ENCODE results near the gene KRTAP10-7.

KRTAP10-7 gene

GRCh38 chr21:44623575-44623974, 23.2 kb downstream of the KRTAP10-7 start:
- Histone ChIP-seq H3K4me3 (ENCODE audit: insufficient read depth, low read length, poor library complexity, severe bottlenecking) (no peak overlapping the region), H3K79me2 (ENCODE audit: insufficient read depth, low read length) (no peaks in the 10 kb centered on the region), H3K36me3 (ENCODE audit: low read length) (no peaks in the 10 kb centered on the region), H4K20me1 (ENCODE audit: low read depth, low read length) (no peaks in the 10 kb centered on the region), H3F3A (ENCODE audit: insufficient read depth) (no peaks in the 10 kb centered on the region), H3K9me3 (ENCODE audit: insufficient read depth, low read length) (peaks cover 14% of the 10 kb centered on the region; the same call in 1 of the 2 replicates), H3K4me2 (ENCODE audit: low read depth, low read length, poor library complexity, severe bottlenecking) (no peak overlapping the region), H3K9me2 (replicated peaks; ENCODE audit: insufficient read depth, low read length) (no peaks in the 10 kb centered on the region), H3K27me3 (ENCODE audit: low read length) (no peaks in the 10 kb centered on the region), H2AFZ (ENCODE audit: low read depth, low read length, severe bottlenecking) (no peak overlapping the region), H3K9ac (ENCODE audit: low read length) (no peak overlapping the region), H3K27ac (ENCODE audit: low read depth, low read length) (no peak overlapping the region)
- TF ChIP-seq, protein P1, sequence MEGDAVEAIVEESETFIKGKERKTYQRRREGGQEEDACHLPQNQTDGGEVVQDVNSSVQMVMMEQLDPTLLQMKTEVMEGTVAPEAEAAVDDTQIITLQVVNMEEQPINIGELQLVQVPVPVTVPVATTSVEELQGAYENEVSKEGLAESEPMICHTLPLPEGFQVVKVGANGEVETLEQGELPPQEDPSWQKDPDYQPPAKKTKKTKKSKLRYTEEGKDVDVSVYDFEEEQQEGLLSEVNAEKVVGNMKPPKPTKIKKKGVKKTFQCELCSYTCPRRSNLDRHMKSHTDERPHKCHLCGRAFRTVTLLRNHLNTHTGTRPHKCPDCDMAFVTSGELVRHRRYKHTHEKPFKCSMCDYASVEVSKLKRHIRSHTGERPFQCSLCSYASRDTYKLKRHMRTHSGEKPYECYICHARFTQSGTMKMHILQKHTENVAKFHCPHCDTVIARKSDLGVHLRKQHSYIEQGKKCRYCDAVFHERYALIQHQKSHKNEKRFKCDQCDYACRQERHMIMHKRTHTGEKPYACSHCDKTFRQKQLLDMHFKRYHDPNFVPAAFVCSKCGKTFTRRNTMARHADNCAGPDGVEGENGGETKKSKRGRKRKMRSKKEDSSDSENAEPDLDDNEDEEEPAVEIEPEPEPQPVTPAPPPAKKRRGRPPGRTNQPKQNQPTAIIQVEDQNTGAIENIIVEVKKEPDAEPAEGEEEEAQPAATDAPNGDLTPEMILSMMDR (IDR thresholded peaks at IDR 0.05; ENCODE audit: insufficient read depth, low read length, poor library complexity, severe bottlenecking), result no peak
- TF ChIP-seq EZH2phosphoT487 (conservative IDR thresholded peaks at IDR 0.05; ENCODE audit: low read length), result no peak

- no peaks in the 10 kb centered on the region for H3K27me3 ChIP-seq (ENCODE audit: low read length)
- H3F3A ChIP-seq (ENCODE audit: insufficient read depth), result no peaks in the 10 kb centered on the region
- TF ChIP-seq, protein P1 (IDR thresholded peaks at IDR 0.05; ENCODE audit: insufficient read depth, low read length, poor library complexity, severe bottlenecking), result no peak
- no peak for TF ChIP-seq EZH2phosphoT487 (conservative IDR thresholded peaks at IDR 0.05; ENCODE audit: low read length)
- no peaks in the 10 kb centered on the region for H3K36me3 ChIP-seq (ENCODE audit: low read length)
- no peaks in the 10 kb centered on the region for H3K79me2 ChIP-seq (ENCODE audit: insufficient read depth, low read length)
- H3K9me2 ChIP-seq (replicated peaks; ENCODE audit: insufficient read depth, low read length), result no peaks in the 10 kb centered on the region
- no peak overlapping the region for H3K9ac ChIP-seq (ENCODE audit: low read length)
- H3K4me2 ChIP-seq (ENCODE audit: low read depth, low read length, poor library complexity, severe bottlenecking), result no peak overlapping the region
- no peak overlapping the region for H3K27ac ChIP-seq (ENCODE audit: low read depth, low read length)
- H2AFZ ChIP-seq (ENCODE audit: low read depth, low read length, severe bottlenecking), result no peak overlapping the region
- no peak overlapping the region for H3K4me3 ChIP-seq (ENCODE audit: insufficient read depth, low read length, poor library complexity, severe bottlenecking)
- H4K20me1 ChIP-seq (ENCODE audit: low read depth, low read length), result no peaks in the 10 kb centered on the region
- peaks cover 14% of the 10 kb centered on the region; the same call in 1 of the 2 replicates for H3K9me3 ChIP-seq (ENCODE audit: insufficient read depth, low read length)
These were observed 25.4 kb downstream of the KRTAP10-7 start for GRCh38 chr21:44625756-44626155.

- TF ChIP-seq EZH2phosphoT487 (conservative IDR thresholded peaks at IDR 0.05; ENCODE audit: low read length), result no peak
- TF ChIP-seq, protein P1 (IDR thresholded peaks at IDR 0.05; ENCODE audit: insufficient read depth, low read length, poor library complexity, severe bottlenecking), result no peak
- H3K9me2 ChIP-seq (replicated peaks; ENCODE audit: insufficient read depth, low read length), result no peaks in the 10 kb centered on the region
- no peak overlapping the region for H3K4me3 ChIP-seq (ENCODE audit: insufficient read depth, low read length, poor library complexity, severe bottlenecking)
- no peak overlapping the region for H3K9ac ChIP-seq (ENCODE audit: low read length)
- no peaks in the 10 kb centered on the region for H3K79me2 ChIP-seq (ENCODE audit: insufficient read depth, low read length)
- no peak overlapping the region for H3K4me2 ChIP-seq (ENCODE audit: low read depth, low read length, poor library complexity, severe bottlenecking)
- no peaks in the 10 kb centered on the region for H3K27me3 ChIP-seq (ENCODE audit: low read length)
- no peaks in the 10 kb centered on the region for H3K36me3 ChIP-seq (ENCODE audit: low read length)
- no peak overlapping the region for H3K27ac ChIP-seq (ENCODE audit: low read depth, low read length)
- H3K9me3 ChIP-seq (ENCODE audit: insufficient read depth, low read length), result peaks cover 14% of the 10 kb centered on the region; the same call in 1 of the 2 replicates
- H3F3A ChIP-seq (ENCODE audit: insufficient read depth), result no peaks in the 10 kb centered on the region
- no peaks in the 10 kb centered on the region for H4K20me1 ChIP-seq (ENCODE audit: low read depth, low read length)
- H2AFZ ChIP-seq (ENCODE audit: low read depth, low read length, severe bottlenecking), result no peak overlapping the region
These were observed 25.9 kb downstream of the KRTAP10-7 start for GRCh38 chr21:44626262-44626661.
